DMS 273 treated with DMSO at 0.1 percent for 48 hours (cell line): ENCODE measurements around the gene P3H4.
"Not testable (repeated sequence)": the region's sequence is repeated elsewhere in the genome, so short reads cannot be mapped to it uniquely, and the experiment has no call there.

Source experiments
- DNase-seq: peaks from one replicate; lab custom pipeline; 2025; lab: John Stamatoyannopoulos, UW

The P3H4 gene

DNA sequence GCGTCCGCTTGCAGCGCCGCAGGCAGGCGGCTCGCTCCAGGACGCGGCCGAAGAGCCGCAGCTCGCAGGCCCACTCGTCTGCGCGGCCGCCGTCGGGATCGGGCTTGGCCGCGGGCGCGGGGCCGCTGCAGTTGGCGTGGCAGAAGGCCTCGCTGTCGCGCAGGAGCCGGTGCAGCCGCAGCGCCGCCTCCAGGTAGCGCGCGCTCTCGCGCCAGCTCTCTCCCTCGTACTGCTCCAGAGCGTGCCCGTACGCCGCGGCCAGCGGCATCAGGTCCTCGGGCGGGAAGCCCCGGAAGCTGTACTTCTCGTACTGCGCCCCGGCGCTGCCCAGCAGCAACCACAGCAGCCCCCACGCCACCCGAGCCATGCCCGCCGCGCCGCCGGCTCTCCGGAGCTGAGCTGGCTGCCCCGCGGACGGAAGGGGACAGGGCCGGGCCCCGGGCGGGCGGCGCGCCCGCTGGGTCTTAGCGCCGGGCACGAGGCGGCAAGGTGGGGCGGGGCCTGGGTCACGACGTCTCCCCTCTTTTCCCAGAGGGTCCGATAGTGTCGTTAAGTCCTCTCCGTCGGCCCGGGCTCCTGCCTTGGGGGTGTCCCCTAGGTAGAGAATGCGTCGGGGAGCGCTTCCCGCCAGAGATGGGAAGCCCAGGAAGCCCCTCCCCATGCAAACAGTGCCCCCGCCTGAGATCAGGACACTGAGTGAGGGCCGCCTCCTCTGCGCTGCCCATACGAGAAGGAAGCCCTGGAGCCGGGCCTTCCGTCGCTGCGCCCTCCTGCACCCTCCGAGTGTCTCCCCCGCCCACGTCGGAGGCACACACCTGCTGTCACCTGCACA lies at the start of gene P3H4:
TSS of gene P3H4 (minus strand) at position 401 of the 832 bp plus-strand sequence. CDS start at position 367, 34 bp downstream.
- DNase-seq: peak; percentile 43

DNA sequence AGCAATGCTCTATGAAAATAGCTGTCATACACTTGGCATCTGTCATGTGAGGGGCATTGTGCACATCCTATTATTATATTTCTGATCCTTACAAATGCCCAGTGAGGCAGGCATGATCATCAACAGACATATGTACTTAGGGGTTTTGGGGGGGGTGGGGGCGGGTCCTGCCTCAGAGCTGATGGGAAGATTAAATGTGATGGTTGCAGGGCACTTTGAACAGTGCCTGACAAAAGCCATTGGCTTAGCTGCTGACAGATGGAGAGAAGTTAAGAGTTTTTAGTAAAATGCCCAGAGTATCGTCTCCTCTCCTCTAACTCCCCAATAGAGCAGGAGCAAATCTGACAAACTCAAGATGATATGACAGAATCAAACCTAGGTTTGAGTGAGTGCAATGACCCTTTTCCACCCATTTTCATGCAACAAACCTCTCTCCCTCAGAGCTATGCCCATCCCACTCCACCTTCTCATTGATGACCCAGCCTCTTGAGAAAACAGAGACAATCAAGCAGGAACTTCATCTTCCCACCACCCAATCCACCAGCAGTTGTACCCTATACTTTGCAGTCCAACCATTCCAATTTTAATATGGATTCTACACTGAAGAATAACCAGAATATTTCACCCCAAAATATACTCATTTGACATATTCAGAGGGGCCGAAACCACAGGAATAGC lies 48.6 kb upstream of the P3H4 start:
- DNase-seq: no peak

DNA sequence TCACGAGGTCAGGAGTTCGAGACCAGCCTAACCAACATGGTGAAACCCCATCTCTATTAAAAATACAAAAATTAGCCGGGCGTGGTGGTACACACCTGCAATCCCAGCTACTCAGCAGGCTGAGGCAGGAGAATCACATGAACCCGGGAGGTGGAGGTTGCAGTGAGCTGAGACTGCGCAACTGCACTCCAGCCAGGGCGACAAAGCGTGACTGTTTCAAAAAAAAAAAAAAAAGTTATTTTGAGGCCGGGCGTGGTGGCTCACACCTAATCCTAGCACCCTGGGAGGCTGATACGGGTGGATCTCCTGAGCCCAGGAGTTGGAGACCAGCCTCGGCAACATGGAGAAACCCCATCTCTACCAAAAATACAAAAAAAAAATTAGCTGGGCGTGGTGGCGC lies 39.6 kb upstream of the P3H4 start:
- DNase-seq: not testable (repeated sequence)

DNA sequence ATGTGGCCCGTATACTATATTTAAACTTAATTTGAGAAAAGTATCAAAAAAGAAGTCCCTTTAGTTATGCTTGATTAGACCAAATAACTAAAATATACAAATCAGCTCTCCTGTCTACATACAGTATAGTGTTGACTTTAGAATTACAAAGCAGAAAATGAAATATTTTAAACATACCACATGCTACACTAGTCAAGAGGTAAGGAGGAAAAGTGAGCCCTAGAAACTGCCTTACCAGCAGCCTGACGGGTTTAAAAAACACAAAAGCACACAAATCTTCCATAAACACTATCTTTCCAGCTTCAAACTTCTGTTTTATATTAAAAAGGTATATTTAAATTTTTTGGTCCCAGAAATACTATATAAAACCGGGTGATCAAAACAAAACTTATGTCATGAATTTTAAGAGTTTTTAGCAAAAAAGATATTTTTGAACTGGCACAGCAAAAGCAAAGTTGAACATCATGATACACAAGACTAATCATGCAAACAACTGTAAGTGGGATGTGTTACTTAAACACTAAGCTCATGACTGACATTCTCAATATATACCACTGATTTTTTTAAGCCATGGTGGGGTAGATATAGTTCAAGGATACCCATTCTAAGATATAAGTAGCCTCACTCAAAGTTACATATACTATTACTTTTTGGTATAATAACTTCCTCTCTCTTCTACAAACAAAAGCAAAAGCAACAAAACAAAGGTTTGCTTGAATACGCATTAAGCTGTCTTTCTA lies 37.7 kb upstream of the P3H4 start:
- no peak for DNase-seq

- DNase-seq: no peak
Measured at GRCh38 chr17:41848788-41849187, 37.0 kb upstream of the P3H4 start.

DNA sequence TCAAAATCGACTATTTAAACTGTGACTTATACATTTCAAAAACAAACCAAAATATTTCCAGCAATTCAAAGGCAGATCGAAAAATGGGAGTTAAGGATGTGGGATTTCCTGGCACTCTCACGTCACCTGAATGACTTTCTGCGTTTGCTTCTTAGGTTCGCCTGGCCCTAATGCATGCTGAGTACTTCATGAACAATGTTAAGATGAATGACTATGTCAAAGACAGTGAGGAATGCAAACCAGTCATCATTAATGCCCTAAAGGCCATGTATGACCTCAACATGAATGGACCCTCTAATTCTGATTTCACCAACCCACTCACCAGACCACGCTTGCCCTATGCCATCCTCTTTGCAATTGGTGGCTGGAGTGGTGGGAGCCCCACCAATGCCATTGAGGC lies 33.2 kb upstream of the P3H4 start:
- no peak for DNase-seq

DNA sequence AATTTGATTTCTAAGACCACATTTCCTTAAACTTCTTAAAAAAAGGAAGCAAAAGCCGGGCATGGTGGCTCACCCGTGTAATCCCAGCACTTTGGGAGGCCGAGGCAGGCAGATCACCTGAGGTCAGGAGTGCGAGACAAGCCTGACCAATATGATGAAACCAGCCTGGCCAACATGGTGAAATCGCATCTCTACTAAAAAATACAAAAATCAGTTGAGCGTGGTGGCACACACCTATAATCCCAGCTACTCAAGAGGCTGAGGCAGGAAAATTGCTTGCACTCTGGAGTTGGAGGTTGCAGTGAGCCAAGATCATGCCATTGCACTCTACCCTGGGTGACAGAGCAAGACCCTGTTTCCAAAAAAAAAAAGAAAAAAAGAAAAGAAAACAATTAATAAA lies 29.0 kb upstream of the P3H4 start:
- not testable (repeated sequence) for DNase-seq

- not testable (repeated sequence) for DNase-seq
Measured at GRCh38 chr17:41839448-41839847, 27.7 kb upstream of the P3H4 start.

DNA sequence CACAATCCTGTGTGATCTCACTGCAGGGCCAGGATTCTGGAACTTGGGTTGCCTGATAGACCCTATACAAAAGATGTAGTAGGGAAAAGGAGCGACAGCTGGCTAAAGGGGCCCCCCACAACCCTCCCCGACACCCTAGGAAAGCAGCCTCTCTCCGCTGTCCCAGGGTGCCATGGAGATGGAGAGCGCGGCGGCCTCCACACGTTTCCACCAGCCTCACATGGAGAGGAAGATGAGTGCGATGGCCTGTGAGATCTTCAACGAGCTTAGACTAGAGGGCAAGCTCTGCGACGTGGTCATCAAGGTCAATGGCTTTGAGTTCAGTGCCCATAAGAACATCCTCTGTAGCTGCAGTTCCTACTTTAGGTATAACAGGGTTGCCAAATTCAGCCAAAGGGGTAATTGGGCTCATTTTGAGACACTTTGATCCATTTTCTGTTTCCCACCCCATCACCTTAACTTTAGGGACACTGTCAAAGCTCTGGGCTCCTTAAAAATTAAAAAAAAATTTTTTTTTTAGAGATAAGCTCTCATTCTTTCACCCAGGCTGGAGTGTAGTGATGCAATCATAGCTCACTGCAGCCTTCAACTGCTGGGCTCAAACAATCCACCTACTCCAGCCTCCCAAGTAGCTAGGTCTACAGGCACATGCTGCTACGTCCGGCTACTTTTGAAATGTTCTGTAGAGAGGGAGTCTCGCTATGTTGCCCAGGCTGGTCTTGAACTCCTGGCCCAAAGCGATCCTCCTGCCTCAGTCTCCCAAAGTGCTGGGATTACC lies 26.2 kb upstream of the P3H4 start, which contains the start of gene KLHL10:
TSS of gene KLHL10 (plus strand) at position 65 of the 778 bp plus-strand sequence. CDS start at position 173, 108 bp downstream.
- no peak for DNase-seq

GRCh38 chr17:41836550-41837196 lies 24.9 kb upstream of the P3H4 start:
- DNase-seq: no peak

GRCh38 chr17:41835800-41836549 lies 24.2 kb upstream of the P3H4 start, which contains the start of gene NT5C3B:
Gene NT5C3B, minus strand, starts transcription at chr17:41836232. Its CDS starts 39 bp downstream, at chr17:41836193.
- no peak for DNase-seq

- DNase-seq: no peak
Measured at GRCh38 chr17:41835214-41835799, 23.6 kb upstream of the P3H4 start.

DNA sequence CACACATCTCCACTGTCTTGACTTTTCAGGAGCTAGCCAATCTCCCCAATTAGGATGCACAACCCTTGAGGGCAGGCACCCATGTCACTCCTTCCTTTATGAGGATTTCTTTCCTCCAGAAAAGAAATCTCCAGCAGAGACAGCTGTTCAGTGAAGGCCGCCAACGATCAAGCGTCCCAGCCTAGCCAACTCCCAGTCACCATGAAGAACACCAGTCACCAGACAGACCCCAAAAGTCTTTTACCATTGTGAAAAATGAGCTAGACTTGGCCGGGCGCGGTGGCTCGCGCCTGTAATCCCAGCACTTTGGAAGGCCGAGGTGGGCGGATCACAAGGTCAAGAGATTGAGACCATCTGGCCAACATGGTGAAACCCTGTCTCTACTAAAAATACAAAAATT lies 18.2 kb upstream of the P3H4 start:
- not testable (repeated sequence) for DNase-seq

DNA sequence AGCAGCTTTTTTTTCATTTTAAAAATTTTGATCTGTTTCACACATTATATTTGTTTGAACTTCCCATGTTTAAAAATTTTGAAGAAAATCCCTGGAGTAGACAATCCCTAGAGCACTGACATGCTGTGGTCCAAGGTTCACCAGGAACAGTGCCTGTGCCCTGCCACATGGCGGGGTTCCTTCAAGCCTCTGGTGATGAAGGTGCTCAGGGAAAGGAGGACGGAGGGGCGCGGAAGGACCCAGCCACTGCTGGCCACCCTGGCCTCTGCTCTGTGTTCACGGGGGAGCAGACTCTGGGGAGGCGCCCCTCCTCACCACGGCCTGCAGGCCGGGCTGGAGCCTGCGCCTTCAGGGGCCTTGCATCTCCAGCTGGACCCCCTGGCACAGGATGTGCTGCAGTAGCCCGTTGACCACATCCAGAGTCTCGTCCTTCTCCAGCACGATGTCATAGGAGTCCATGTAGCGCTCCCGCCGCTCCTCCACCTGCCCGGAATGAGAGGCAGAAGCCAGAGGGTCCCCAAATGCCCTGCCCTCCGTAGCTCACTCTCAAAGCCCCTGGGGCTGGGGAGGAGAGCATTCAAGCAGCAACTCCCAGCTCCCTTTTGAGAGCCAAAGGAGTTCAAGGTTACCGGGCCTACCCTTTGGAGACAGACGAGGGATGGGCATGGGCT lies 13.6 kb upstream of the P3H4 start:
- no peak for DNase-seq

DNA sequence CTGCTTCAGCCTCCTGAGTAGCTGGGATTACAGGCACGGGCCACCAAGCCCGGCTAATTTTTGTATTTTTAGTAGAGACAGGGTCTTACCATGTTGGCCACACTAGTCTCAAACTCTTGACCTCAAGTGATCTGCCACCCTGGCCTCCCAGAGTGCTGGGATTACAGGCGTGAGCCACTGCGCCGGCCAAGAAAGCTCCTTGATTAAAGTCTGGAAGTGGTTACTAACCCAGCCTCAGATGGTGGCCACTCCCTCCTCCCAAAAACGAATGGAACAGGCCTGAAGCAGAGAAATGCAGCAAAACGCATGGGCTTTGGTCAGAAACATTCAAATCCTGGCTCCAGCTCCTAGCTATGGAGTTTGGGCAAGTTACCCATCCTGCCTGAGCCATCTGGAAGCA lies 12.3 kb upstream of the P3H4 start:
- no peak for DNase-seq

DNA sequence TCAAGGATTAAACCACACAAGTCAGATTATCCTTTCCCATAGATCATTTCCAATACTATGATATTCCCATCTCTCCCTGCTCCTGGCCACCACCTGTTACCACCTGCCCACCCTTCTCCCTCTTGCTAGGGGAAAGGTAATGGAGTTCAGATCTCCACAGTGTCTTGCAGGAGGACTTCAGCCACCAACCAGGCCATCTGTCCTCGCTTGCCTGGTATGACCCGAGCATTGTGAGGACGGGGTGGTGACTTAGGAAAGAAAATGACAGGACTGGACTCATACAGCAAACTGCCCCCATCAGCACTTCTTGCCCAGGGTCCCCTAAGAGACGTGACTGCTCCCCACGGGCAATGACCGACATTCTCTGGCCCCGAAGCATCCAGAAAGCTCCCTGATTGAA lies 11.8 kb upstream of the P3H4 start:
- no peak for DNase-seq

- no peak for DNase-seq
Measured at GRCh38 chr17:41823141-41823524, 11.4 kb upstream of the P3H4 start.

GRCh38 chr17:41822216-41823140 lies 10.7 kb upstream of the P3H4 start:
- DNase-seq: no peak
